GM13976 (cell line): ENCODE results near the gene PATJ.

ENCODE experiments used
- DNase-seq: peaks from one replicate; pipeline ENCODE4 v3.0.0; 2012; ENCODE audit warnings: low spot score
- CTCF ChIP-seq: IDR thresholded peaks from 2 replicates; pipeline ENCODE4 v1.5.1; 2012; ENCODE audit warnings: borderline replicate concordance, mild to moderate bottlenecking; ENCODE audit not compliant: insufficient read depth; ENCODE audit errors: extremely low read depth, missing control alignments, control extremely low read depth
- in situ Hi-C: fragments of 300-500 bp; cut with MboI; formaldehyde crosslinking; loops from one replicate; pipeline ENCODE4 v1.12.0; 2022; ENCODE audit warnings: low sequenced_read_pairs, mixed read lengths, inconsistent platforms; ENCODE audit not compliant: unreplicated experiment

The PATJ gene

GRCh38 chr1:61992257-61992656 lies 250.0 kb downstream of the PATJ start:
- DNase-seq, result no peak
- TF ChIP-seq CTCF, result no peak
- in situ Hi-C loops, result no loop called here

- DNase-seq, result no peak
- TF ChIP-seq CTCF, result no peak
- in situ Hi-C loops, result no loop called here
Measured at GRCh38 chr1:61993331-61993961, 251.2 kb downstream of the PATJ start.

- DNase-seq, result no peak
- TF ChIP-seq CTCF, result no peak
- in situ Hi-C loops, result no loop called here
Measured at GRCh38 chr1:61995641-61996040, 253.4 kb downstream of the PATJ start.

GRCh38 chr1:61997123-61997522 lies 254.8 kb downstream of the PATJ start:
- TF ChIP-seq CTCF, result no peak
- no peak for DNase-seq
- in situ Hi-C loops, result no loop called here

GRCh38 chr1:62003777-62004176 lies 261.5 kb downstream of the PATJ start:
- in situ Hi-C loops, result no loop called here
- DNase-seq, result no peak
- no peak for TF ChIP-seq CTCF

- no peak for TF ChIP-seq CTCF
- no peak for DNase-seq
- in situ Hi-C loops, result no loop called here
Measured at GRCh38 chr1:62006690-62007089, 264.4 kb downstream of the PATJ start.

GRCh38 chr1:62011006-62011405 lies 268.7 kb downstream of the PATJ start:
- no peak for TF ChIP-seq CTCF
- in situ Hi-C loops, result no loop called here
- no peak for DNase-seq
